Measurements from ENCODE around the gene NMRK2.
"Not testable (repeated sequence)": the region's sequence is repeated elsewhere in the genome, so short reads cannot be mapped to it uniquely, and the experiment has no call there.

Gene NMRK2

GRCh38 chr19:3966051-3967017 lies 33.5 kb downstream of the NMRK2 start:
- Histone ChIP-seq H3K27ac (replicated peaks) (no peak overlapping the region), H3K4me3 (replicated peaks; ENCODE audit: insufficient read depth, low read length) (no peak overlapping the region), H3K27me3 (ENCODE audit: insufficient read depth, poor library complexity, severe bottlenecking) (no peaks in the 10 kb centered on the region)
- TF ChIP-seq REST (IDR thresholded peaks at IDR 0.05; ENCODE audit: insufficient replicate concordance, low read depth): no peak
- no peak for TF ChIP-seq GABPA (IDR thresholded peaks at IDR 0.05; ENCODE audit: low read depth)
- no peak for TF ChIP-seq SPI1 (IDR thresholded peaks at IDR 0.05; ENCODE audit: borderline replicate concordance, low read depth)
- no peak for TF ChIP-seq POLR2AphosphoS5 (IDR thresholded peaks at IDR 0.05; ENCODE audit: low read depth)
- no peak for TF ChIP-seq CTCF (IDR thresholded peaks at IDR 0.05; ENCODE audit: insufficient read depth, low read length)
- DNase-seq (ENCODE audit: low read depth in 1 of 2, low spot score in 1 of 2): no peak

GRCh38 chr19:3967983-3968382 lies 35.1 kb downstream of the NMRK2 start:
- not testable (repeated sequence) for H3K4me3 ChIP-seq (replicated peaks; ENCODE audit: insufficient read depth, low read length); H3K27me3 ChIP-seq (ENCODE audit: insufficient read depth, poor library complexity, severe bottlenecking); DNase-seq (ENCODE audit: low read depth in 1 of 2, low spot score in 1 of 2); H3K27ac ChIP-seq (replicated peaks)

GRCh38 chr19:3968556-3969434 lies 35.9 kb downstream of the NMRK2 start:
- Histone ChIP-seq H3K27ac (replicated peaks) (no peak overlapping the region), H3K4me3 (replicated peaks; ENCODE audit: insufficient read depth, low read length) (no peak overlapping the region), H3K27me3 (ENCODE audit: insufficient read depth, poor library complexity, severe bottlenecking) (no peaks in the 10 kb centered on the region)
- no peak for DNase-seq (ENCODE audit: low read depth in 1 of 2, low spot score in 1 of 2)
- no peak for TF ChIP-seq REST (IDR thresholded peaks at IDR 0.05; ENCODE audit: insufficient replicate concordance, low read depth)
- no peak for TF ChIP-seq SPI1 (IDR thresholded peaks at IDR 0.05; ENCODE audit: borderline replicate concordance, low read depth)
- TF ChIP-seq CTCF (IDR thresholded peaks at IDR 0.05; ENCODE audit: insufficient read depth, low read length): no peak
- TF ChIP-seq GABPA (IDR thresholded peaks at IDR 0.05; ENCODE audit: low read depth): no peak
- no peak for TF ChIP-seq POLR2AphosphoS5 (IDR thresholded peaks at IDR 0.05; ENCODE audit: low read depth)

Measured in HL-60 (cell line).